Loucy (cell line): Measurements from ENCODE around the gene TAF6.

Experiments used
- H2AFZ ChIP-seq: fragments of 200-600 bp; sonication (generic); 2 replicates; pipeline ENCODE4 v1.6.0; 2016; ENCODE audit warnings: antibody characterized with exemption, mild to moderate bottlenecking, low read length, moderate library complexity
- H3F3A ChIP-seq: fragments of 200-600 bp; 2 replicates; pipeline ENCODE4 v1.6.0; 2016; ENCODE audit warnings: antibody characterized with exemption, low read depth, mild to moderate bottlenecking
- H3K27me3 ChIP-seq: fragments of 200-600 bp; sonication (generic); 2 replicates; pipeline ENCODE4 v1.6.1; 2014; ENCODE audit warnings: low read length, mild to moderate bottlenecking; ENCODE audit not compliant: insufficient read depth, poor library complexity, severe bottlenecking
- H3K36me3 ChIP-seq: fragments of 200-600 bp; sonication (generic); 2 replicates; pipeline ENCODE4 v1.6.1; 2016; ENCODE audit warnings: low read length; ENCODE audit not compliant: insufficient read depth
- H3K4me1 ChIP-seq: fragments of 200-600 bp; sonication (generic); 2 replicates; pipeline ENCODE4 v1.5.1; 2014; ENCODE audit warnings: low read length, mild to moderate bottlenecking; ENCODE audit not compliant: insufficient read depth, poor library complexity, severe bottlenecking
- H3K4me2 ChIP-seq: fragments of 200-600 bp; sonication (generic); 2 replicates; pipeline ENCODE4 v1.6.0; 2014; ENCODE audit warnings: antibody characterized with exemption, low read length, low read depth, mild to moderate bottlenecking; ENCODE audit not compliant: poor library complexity, severe bottlenecking
- H3K4me3 ChIP-seq: fragments of 200-600 bp; sonication (generic); 2 replicates; pipeline ENCODE4 v1.5.1; 2014; ENCODE audit warnings: low read length, mild to moderate bottlenecking, mixed read lengths; ENCODE audit not compliant: poor library complexity, severe bottlenecking
- H3K79me2 ChIP-seq: fragments of 200-600 bp; sonication (generic); 2 replicates; pipeline ENCODE4 v1.6.1; 2014; ENCODE audit warnings: low read length; ENCODE audit not compliant: insufficient read depth
- H3K9ac ChIP-seq: fragments of 200-600 bp; sonication (generic); 2 replicates; pipeline ENCODE4 v1.6.0; 2014; ENCODE audit warnings: mild to moderate bottlenecking, low read depth, low read length, moderate library complexity; ENCODE audit not compliant: poor library complexity, severe bottlenecking
- H3K9me2 ChIP-seq: fragments of 200-600 bp; sonication (generic); replicated peaks from 2 replicates; pipeline ENCODE4 v1.6.1; 2016; ENCODE audit warnings: low read depth, low read length, mixed read lengths
- H3K9me3 ChIP-seq: fragments of 200-600 bp; sonication (generic); 2 replicates; pipeline ENCODE4 v1.6.1; 2014; ENCODE audit warnings: mild to moderate bottlenecking, antibody characterized with exemption, low read length, low read depth; ENCODE audit not compliant: insufficient read depth
- H4K20me1 ChIP-seq: fragments of 200-600 bp; sonication (generic); 2 replicates; pipeline ENCODE4 v1.6.0; 2014; ENCODE audit warnings: antibody characterized with exemption, low read length, mild to moderate bottlenecking; ENCODE audit not compliant: insufficient read depth, poor library complexity, severe bottlenecking
- CTCF ChIP-seq: fragments of 200-600 bp; sonication (generic); conservative IDR thresholded peaks from 2 replicates; pipeline ENCODE4 v1.5.1; 2014; ENCODE audit warnings: mild to moderate bottlenecking, antibody characterized with exemption, low read length
- EZH2phosphoT487 ChIP-seq: fragments of 200-600 bp; IDR thresholded peaks from 2 replicates; pipeline ENCODE4 v1.6.1; 2018; ENCODE audit warnings: antibody characterized with exemption, mild to moderate bottlenecking, moderate library complexity, borderline replicate concordance

The TAF6 gene

GRCh38 chr7:100160067-100160466 is 40.9 kb upstream of the TAF6 start:
- Histone ChIP-seq H3K4me1 (peaks cover 19% of the 10 kb centered on the region), H3K36me3 (peaks cover 2% of the 10 kb centered on the region; the same call in 1 of the 2 replicates), H3K4me2 (no peak overlapping the region), H3K27me3 (no peaks in the 10 kb centered on the region), H2AFZ (no peak overlapping the region), H4K20me1 (peaks cover 12% of the 10 kb centered on the region), H3K9me2 (no peaks in the 10 kb centered on the region), H3K4me3 (no peak overlapping the region), H3K9me3 (no peaks in the 10 kb centered on the region), H3K9ac (no peak overlapping the region), H3F3A (no peaks in the 10 kb centered on the region), H3K79me2 (peaks cover 24% of the 10 kb centered on the region)
- TF ChIP-seq EZH2phosphoT487 (no peak), CTCF (no peak)

DNA sequence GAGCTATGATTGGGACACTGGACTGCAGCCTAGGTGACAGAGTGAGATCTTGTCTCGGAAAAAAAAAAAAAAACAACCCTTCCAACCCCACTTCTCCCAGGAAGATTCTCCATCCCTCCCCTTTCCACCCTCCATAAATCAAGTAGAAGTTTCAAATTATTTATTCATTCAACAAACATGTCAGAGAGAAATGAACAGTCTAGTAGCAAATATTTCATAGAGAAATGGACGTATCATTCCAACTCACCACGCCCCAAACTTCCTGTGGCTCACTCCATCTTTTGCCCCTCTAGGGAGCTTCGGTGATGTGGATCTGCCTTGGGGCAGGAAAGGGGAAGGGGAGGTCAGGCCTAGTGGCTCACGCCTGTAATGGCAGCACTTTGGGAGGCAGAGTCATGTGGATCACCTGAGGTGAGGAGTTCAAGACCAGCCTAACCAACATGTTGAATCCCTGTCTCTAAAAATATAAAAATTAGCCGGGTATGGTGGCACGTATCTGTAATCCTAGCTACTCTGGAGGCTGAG is 40.0 kb upstream of the TAF6 start:
- Histone ChIP-seq H4K20me1 (peaks cover 12% of the 10 kb centered on the region), H3K36me3 (peaks cover 5% of the 10 kb centered on the region; the same call in 1 of the 2 replicates), H3K27me3 (no peaks in the 10 kb centered on the region), H3K9me2 (no peaks in the 10 kb centered on the region), H3K79me2 (peaks cover 24% of the 10 kb centered on the region), H3K9me3 (no peaks in the 10 kb centered on the region), H3K4me2 (peak overlapping the region; percentile 92), H3K9ac (peak overlapping the region; percentile 86), H3F3A (peaks cover 1% of the 10 kb centered on the region; the same call in 1 of the 2 replicates), H3K4me1 (peaks cover 19% of the 10 kb centered on the region), H3K4me3 (peak overlapping the region; percentile 90), H2AFZ (peak overlapping the region; percentile 93)
- TF ChIP-seq CTCF (no peak; the same call in 1 of the 2 replicates), EZH2phosphoT487 (no peak)

DNA sequence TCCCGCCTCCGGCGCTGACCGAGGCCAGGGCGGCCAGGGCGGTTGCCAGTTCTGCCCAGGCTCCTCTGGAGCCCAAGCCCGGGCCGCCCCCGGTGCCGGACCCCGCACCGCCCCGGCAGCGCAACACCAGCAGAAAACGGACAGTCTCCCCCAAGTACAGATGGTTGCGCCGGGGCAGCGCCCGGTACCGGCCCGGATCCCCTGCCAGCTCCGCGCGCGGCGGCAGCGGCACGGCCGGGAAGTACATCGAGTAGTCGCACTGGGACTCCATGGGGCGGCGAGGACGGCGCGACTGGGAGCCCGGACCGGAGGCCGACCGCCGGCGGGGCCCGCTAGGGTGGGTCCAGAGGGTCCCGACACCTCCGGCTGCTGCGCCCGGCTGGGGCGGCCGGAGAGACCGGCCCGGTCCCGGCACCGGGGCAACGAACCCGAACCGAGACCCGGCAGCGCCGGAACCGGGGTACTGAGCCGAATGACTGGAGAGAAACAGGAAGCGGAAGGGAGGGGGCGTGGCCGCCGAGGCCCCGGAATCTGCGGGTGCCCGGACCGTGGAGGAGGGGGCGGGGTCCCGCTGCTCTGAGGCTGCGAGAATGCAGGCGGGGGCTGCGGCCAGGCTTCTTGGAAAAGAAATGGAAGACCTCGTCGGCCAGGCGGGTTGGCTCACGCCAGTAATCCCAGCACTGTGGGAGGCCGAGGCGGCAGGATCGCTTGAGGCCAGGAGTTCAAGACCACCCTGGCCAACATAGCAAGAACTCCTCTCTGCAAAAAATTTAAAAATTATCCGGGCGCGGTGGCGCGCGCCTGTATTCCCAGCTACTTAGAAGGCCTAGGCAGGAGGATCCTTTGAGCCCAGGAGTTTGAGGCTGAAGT is 39.3 kb upstream of the TAF6 start, which contains the start of gene TRAPPC14:
TSS of gene TRAPPC14 (minus strand) at position 495 of the 870 bp plus-strand sequence. CDS start at position 271, 224 bp downstream.
- TF ChIP-seq CTCF = no peak
- no peak for TF ChIP-seq EZH2phosphoT487
- Histone ChIP-seq H3K4me3 (peak within 1 kb of the TSS; percentile 90), H4K20me1 (peaks cover 12% of the 10 kb centered on the region), H3K79me2 (peaks cover 24% of the 10 kb centered on the region), H3K9ac (peak within 1 kb of the TSS; percentile 86), H3F3A (peaks cover 3% of the 10 kb centered on the region; the same call in 1 of the 2 replicates), H3K9me2 (no peaks in the 10 kb centered on the region), H3K4me1 (peaks cover 19% of the 10 kb centered on the region), H3K27me3 (no peaks in the 10 kb centered on the region), H3K9me3 (no peaks in the 10 kb centered on the region), H3K36me3 (peaks cover 8% of the 10 kb centered on the region; the same call in 1 of the 2 replicates), H3K4me2 (peak within 1 kb of the TSS; percentile 92), H2AFZ (peak within 1 kb of the TSS; percentile 93)
